Left lobe of liver (tissue), 2 donors: Measurements from ENCODE around the gene CCDC40. TPM values are rescaled to one million over a fixed set of nuclear protein-coding genes. Genes with fewer than 3 reads are reported as not detected.
"Not testable (repeated sequence)": the region's sequence is repeated elsewhere in the genome, so short reads cannot be mapped to it uniquely, and the experiment has no call there.

ENCODE experiments used
- ATAC-seq: fragments of 200-7000 bp; cut with Tn5 transposase; one replicate; pipeline ENCODE4 v1.9.1; 2020; ENCODE audit warnings: mild to moderate bottlenecking, moderate library complexity
- DNase-seq: peaks from one replicate; pipeline ENCODE4 v3.0.0-alpha.2; 2020; ENCODE audit warnings: low spot score
- total RNA-seq: library from RNA; stranded (reverse); gene quantifications from one replicate; pipeline ENCODE4 v1.2.1, GENCODE V29; 2021
- donor health status: DM: no; HTN: no; CAD: no; lungs with moderate emphysema.
- donor health status: DM: no; HTN: yes; CAD: no.

The CCDC40 gene, protein sequence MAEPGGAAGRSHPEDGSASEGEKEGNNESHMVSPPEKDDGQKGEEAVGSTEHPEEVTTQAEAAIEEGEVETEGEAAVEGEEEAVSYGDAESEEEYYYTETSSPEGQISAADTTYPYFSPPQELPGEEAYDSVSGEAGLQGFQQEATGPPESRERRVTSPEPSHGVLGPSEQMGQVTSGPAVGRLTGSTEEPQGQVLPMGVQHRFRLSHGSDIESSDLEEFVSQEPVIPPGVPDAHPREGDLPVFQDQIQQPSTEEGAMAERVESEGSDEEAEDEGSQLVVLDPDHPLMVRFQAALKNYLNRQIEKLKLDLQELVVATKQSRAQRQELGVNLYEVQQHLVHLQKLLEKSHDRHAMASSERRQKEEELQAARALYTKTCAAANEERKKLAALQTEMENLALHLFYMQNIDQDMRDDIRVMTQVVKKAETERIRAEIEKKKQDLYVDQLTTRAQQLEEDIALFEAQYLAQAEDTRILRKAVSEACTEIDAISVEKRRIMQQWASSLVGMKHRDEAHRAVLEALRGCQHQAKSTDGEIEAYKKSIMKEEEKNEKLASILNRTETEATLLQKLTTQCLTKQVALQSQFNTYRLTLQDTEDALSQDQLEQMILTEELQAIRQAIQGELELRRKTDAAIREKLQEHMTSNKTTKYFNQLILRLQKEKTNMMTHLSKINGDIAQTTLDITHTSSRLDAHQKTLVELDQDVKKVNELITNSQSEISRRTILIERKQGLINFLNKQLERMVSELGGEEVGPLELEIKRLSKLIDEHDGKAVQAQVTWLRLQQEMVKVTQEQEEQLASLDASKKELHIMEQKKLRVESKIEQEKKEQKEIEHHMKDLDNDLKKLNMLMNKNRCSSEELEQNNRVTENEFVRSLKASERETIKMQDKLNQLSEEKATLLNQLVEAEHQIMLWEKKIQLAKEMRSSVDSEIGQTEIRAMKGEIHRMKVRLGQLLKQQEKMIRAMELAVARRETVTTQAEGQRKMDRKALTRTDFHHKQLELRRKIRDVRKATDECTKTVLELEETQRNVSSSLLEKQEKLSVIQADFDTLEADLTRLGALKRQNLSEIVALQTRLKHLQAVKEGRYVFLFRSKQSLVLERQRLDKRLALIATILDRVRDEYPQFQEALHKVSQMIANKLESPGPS
- total RNA-seq, result 6.8 TPM

DNA sequence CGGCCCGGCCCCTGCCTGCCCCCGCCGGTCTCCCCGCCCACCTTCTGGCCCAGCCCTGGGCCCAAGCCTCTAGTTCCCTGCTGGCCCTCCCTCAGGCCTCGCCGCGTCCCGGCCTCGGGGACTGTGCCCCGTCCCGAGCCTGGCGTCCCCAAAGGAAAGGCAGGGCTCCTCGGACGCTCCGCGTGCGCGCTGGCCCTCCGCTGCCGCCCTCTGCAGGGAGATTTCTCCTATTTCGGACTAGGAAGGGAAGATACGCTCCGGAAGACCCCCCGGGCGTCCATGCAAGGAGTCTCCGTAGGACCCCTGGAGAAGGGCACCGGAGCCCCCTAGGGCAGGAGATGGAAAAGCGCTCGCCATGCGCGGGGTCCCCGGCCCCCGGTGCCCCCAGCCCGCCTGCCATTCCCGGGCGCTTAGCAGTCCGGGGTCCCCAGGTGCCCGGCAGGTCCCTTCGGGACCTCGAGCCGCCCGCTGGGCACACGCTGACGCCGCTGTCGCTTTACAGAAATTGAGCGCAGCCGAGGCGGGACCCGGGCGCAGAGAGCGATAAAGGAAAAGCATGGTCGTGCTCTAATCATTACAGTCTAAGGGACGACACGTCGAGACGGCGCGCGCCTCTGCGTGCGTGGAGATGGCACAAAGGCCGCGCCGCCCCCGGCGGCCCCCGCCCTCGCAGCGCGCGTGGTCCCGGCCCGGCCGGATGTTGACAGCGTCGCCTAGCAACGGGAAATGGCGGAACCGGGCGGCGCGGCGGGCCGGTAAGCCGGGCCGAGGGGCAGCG, at the start of gene CCDC40:
Gene CCDC40 (plus strand): TSS at position 706 of the 778 bp plus-strand sequence. CDS start 21 bp downstream, at position 727.
- peak; percentile 90 for DNase-seq
- ATAC-seq, result peak; percentile 92

DNA sequence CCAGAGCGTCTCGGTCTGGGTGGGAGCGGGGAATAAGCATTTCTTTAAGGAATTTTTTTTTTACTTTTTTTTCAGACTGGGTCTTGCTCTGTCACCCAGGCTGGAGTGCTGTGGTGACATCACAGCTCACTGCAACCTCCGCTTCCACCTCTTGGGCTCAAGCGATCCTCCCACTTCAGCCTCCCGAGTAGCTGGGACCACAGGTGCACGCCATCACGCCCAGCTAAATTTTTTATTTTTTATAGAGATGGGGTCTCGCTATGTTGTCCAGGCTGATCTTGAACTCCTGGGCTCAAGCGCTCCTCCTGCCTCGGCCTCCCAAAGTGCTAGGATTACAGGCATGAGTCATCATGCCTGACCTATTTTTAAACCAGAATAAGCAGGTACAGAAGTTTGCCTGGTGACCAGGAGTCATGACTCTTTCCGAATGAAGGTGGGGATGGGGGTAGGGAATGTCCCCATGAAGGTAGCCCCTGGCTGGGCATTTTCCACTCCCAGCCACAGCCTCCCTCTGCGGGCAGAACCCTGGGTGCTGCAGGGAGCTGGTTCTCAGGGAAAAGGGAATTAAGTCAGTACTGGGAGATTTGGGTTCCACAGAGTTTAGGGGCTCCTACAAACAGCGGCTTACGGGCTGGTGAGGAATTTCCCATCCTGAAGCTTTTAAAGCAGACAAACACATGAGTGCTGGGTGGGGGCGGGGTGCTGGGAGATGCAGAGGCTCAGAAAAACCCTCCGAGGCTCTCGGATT, 49.1 kb upstream of the CCDC40 start:
- ATAC-seq (no peak), DNase-seq (no peak)

DNA sequence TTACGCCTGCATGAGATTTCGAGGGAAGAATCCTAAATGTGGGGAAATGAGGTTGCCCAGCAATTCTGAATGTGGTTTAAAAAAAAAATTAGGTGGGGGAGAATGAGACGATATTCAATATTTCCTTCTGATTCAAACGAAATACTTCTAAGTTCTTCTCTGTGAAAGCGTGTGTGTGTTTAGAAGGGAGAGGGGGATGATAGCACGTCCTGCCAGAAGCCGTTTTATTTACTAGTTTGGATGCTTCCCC, 48.6 kb upstream of the CCDC40 start:
- DNase-seq, result no peak
- no peak for ATAC-seq

DNA sequence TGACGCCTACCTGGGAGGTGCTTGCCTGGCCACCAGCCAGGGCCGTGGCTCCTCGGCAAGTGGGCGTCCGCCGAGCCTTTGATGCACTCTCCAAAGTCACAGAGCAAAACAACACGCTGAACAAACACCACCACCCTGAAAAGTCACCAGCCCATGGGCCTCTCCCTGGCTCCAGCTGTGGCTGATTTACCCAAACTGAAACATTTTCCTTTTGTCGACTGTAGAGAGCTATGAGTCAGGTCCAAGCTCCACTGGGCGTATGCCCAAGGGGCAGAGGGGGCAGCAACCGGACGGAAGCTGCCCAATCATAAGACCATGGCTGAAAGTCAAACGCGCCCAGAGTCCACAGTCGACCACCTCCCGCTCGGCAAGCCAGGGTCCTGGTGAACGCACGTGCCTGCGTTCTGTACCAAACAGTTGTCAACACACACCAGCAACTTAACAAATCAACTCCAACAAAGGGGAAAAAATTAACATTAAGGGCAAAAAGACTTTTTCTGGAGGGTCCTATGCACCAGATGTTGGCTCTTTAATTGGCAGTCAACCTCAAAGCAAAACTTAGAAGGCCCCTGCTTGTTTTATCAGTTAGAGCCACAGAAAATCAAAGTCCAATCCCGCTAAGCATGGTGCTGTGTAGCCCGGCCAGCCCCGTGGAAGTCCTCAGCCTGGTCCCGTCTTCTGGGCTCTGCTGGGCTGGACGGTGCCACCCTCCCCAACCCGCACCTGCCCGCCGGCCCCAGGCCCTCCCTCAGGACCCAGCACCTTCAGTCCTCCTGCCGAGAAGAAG, 48.1 kb upstream of the CCDC40 start:
- ATAC-seq (peak; percentile 52), DNase-seq (peak; percentile 88)

DNA sequence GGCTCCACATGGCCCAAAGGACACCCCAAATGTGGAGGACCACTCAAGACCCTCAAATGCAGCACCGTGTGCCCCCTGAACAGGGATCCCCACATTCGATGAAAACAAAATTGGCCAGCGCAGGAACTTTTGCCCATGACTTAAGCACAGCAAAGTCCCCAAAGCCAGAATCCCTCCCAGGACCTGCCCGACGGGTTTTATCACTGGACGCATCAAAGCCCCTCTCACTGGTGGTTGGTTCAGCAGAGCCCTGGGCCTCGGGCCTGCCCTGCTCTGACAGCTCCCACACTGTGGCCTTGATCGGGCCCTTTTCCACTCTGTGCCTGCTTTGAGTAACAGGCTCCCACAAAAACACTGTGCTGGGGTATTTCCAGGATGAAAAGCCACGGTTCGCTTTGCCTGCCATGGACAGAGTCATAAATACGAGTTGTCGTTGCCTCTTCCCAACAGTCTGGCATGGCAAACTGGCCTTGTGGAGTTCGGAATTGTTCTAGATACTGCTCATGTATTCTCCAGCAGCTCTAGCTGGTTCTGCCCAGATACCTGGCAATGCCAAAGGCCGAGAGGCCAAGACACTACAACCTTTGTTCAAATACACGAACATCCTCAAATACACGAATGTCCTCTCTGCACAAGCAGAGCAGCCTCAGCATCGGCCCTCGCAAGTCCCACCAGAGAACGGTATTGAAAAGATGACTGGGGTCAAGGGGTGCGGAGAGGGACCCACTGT, 47.2 kb upstream of the CCDC40 start:
- ATAC-seq, result no peak
- no peak for DNase-seq

DNA sequence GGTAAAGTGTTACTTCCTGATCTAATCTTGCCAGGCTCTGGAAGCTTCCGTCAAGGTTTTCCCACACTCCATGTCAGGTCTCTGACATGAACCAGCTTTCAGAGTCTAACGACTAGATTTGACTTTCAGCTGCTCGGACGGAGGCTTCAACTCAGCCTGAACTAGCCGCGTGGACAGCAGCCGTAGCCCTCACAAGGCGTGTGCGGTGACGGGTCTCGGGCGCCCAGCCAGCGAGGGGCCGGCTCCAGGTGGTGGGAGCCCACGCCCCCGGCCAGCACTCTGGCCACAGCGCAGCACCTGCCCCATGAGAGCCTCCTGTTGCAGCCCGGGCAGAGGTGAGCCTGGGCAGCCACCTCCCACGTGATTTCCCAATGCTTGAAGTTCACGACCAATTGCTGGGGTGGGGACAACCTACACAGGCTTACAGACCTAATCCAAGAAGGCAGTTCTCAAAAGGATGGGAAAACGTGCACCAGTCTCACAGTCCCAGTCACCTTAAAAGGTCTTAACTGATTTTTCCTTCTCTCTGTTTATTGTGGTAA, 46.3 kb upstream of the CCDC40 start:
- peak; percentile 92 for DNase-seq
- peak; percentile 44 for ATAC-seq

DNA sequence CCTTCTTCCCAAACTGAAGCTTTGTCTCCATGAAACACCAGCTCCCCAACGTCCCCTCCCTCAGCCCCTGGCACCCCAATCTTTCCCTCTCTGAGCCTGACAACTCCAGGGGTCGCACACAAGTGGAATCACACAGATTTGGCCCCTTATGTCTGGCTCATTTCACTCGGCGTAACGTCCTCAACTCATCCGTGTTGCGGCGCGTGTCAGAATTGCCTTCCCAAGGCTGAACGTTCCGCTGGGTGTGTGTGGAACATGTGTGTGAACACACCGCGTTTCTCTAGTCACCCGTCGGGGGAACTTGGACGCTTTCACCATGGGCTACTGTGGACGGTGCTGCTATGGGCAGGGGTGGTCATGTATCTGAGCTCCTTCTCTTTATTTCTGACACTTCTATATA, 45.7 kb upstream of the CCDC40 start:
- DNase-seq, result no peak

DNA sequence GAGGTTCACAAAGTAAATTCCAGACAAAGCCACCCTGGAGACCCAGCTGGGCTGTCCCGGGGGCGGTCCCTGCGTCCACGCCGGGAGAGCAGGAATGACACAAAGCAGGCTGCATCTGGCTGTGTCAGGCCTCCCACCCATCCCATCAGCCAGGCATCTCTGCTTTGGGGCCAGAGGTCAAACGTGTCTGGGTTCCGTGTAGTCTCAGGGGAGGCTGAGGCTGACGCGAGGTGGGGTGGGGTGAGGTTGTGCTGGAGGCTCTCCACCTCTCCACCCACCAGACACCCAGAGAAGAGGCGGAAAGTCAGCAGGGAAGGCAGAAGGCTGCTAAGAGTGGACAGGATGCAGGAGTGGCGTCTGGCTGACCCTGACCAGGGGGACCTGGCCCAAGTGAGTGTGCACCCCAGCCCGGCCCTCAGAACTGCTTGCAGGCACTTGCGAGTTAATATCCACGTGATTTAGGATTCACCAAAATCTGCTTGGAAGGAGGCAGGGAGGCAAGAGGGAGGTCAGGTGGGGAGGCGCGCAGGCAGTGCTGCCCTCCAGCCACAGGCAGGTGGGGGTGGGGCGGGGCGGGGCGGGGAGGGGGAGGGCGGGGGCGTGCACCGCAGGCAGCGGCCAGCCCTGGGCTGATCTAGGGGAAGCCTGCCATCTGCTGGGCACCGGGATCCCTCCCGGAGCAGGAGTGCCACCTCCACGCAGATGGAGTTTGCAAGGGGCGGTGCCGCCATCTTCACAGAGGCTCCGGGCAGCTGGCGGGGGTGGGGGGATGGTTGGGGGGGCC, 45.1 kb upstream of the CCDC40 start:
- peak; percentile 66 for ATAC-seq
- DNase-seq, result peak; percentile 88

More for the DNA sequence above, 45.7 kb upstream of the CCDC40 start:
- no peak for ATAC-seq

DNA sequence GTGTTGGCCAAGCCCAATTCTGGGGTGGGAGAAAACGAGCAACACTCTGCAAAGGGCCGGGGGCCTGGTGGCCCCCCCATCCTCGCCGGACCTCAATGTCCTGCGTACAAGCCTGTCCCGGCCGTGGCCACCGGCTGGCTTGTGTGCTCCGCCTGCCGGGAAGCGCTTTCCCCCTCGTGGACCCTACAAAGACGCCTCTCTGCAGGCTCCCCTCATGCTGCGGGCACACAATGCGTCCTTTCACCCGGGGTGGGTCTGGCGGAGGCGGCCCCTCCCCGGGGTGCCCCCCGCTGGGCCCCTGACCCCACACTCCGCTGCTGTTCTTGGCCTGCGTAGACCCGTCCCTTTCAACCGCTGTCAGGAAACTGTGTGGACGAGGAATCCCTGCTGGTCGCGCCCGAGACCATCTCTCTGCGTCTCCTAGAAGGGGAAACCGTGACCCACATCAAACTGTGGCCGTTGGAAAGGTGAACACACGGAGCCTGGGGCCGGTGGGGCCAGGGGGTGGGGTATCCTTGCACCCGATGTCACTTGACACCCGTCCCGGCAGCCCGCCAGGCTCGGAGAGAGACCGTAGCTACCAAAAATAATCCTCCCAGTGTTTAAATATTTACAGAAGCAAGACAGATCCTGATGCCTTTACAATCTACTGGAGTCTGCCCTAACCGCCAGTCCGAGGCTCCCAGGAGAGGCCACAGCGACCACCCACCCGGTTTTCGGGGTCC, 44.4 kb upstream of the CCDC40 start:
- ATAC-seq (peak; percentile 20), DNase-seq (peak; percentile 77)

DNA sequence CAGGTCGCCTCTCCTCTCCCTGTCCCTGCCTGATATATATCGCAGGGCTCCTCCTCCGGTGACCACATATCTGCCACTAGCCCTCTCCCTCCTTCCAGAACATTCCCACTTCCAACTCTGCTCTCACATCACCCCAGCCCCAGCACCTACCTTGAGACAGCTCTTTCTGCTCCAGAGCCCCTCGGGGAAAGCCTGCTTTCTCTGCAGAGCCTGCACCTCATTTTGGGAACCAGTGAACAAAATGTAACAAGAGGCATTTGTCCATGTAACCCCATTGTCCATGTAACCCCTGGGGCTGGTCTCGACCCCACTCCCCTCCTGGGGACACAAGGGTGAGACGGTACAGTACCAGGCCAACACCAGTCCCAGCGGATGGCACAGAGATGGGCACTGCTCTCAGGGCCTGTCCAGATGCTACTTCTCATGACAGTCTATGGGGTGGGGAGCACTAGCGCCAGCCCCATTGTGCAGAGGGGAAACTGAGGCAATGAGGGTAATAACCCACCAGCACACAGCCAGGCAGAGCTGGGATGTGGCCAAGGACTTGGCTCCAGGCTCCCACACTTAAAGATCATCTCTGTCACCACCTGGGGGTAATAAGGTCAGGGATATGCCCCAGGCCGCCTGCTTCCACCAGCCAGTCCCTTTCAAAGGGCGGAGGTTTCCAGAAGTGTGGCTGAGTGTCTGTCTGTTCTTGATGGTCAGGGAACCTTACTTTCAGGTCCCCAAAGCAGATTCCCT, 43.6 kb upstream of the CCDC40 start:
- ATAC-seq (no peak), DNase-seq (no peak)

DNA sequence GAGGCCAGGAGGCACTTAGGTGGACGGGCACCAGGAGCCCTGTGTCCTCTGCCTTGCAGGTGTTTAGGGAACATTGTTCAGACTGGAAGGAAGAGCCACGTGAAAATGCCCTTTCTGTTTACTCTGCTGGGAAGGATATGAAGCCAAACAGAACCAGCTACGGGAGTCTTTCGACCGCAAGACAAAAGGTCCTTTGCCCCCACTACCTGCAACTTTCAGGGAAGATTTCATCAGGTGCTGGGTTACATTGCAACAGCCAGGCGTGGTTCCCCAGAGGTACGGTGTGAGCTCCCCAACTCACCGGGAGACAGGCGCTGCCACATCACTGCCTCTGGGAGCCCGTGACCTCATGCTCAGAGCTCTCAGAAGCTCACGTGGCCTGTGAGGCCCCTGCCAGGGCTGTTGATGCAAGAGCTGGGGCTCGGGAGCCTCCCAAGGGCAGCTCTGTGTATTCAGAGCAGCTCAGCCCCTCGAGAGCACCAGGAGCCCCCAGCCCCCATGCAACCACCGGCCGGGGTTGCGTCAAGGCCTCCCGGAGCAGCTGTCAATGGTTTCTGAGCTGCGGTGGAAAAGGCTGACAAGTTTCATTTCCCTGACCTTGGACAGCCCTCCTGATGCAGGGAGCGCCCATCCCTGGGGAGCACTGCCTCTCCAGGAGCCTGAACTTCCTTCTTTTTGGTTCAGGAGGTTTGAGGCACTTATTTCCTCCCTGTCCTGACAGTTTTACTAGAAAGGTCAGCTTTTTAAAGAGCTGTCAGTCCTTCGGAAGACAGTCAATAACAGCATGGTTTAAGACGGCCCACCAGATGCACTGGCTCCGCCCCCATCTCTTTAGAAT, 42.8 kb upstream of the CCDC40 start:
- ATAC-seq, result peak; percentile 50
- peak; percentile 88 for DNase-seq

DNA sequence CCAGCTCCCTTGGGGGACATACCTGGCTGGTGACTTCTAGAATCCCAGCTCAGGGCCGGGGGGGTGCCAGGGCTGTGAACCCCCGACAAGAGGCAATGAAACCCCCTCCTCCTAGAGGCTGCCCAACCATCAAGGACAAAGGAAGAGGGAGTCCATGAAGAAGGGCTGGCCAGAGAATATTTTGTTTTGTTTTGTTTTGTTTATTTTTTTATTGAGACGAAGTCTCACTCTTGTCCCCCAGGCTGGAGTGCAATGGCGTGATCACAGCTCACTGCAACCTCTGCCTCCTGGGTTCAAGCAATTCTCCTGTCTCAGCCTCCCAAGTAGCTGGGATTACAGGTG, 42.2 kb upstream of the CCDC40 start:
- not testable (repeated sequence) for DNase-seq

DNA sequence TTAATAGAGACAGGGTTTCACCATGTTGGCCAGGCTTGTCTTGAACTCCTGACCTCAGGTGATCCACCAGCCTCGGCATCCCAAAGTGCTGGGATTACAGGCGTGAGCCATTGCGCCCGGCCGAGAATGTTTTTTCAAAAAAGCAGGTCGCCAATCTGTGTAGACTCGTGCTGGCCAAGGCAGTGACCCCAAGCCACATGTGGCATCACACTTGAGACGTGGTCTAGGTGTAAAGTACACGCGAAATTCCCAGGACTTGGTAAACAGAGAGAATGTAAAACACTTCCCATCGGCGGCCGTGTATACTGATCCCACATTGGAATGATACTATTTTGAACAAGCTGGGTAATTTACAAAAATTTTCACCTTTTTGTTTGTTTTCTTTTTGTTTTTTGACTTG, 41.8 kb upstream of the CCDC40 start:
- ATAC-seq (no peak), DNase-seq (no peak)

More for the DNA sequence above, 42.2 kb upstream of the CCDC40 start:
- not testable (repeated sequence) for ATAC-seq

DNA sequence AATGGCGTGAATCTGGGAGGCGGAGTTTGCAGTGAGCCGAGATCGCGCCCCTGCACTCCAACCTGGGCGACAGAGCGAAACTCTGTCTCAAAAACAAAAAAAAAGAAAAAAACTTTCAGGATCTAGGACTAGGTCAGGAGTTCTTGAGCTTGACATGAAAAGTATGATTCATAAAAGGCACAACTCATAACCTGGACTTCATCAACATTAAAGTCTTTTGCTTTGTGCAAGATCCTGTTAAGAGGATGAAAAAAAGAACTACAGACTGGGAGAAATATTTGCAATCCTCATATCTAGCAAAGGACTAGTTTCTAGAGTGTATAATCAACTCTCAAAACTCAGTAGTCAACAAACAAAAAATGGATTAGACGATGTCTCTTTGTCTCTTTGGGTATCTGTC, 40.7 kb upstream of the CCDC40 start:
- ATAC-seq, result no peak
- no peak for DNase-seq

DNA sequence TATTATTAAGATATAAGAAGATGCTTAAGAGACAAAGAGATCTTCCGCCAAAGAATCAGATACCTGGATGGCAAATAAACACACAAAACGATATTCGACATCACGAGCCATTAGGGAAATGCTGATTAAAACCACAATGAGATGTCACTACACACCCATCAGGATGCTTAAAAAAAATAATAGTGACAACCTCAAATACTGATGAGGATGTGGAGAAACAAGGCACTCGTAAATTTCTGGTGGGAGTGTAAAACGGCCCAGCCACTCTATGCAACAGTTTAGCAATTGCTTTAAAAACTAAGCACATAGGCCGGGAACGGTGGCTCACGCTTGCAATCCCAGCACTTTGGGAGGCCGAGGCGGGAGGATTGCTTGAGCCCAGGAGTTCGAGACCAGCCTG, 40.2 kb upstream of the CCDC40 start:
- no peak for ATAC-seq
- DNase-seq, result no peak
